Measurements from ENCODE around the gene COMMD6. TPM values are rescaled to one million over a fixed set of nuclear protein-coding genes. Genes with fewer than 3 reads are reported as not detected.

The COMMD6 gene
- total RNA-seq, 1 experiment from 2014 or later, result 118 TPM

DNA sequence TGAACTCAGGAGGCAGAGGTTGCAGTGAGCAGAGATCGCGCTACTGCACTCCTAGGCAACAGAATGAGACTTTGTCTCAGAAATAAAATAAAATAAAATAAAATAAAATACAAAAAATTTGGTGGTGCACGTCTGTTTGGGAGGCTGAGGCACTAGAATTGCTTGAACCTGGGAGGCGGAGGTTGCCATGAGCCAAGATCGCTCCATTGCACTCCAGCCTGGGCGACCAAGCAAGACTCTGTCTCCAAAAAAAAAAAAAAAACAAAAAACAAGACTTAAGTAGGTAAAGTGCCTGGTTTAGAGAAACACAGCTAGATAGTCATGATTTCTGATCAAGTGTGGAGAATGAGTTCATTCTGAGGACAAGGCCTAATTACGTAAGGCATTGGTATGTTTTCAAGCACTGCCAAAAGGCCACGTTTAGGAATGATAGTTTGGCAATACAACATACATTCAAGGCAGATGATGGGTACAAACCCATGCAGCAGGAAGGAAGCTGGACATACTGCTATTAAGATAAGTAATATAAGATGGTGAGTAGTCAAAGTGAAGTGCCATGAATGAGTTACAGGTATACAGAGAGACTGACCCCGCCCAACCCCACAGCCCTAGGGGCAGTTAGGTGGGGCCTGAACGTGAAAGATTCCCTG, 7.2 kb upstream of the COMMD6 start:
- CTCF ChIA-PET, result no interaction called here
- peak overlapping the region; percentile 33; the same call in 1 of the 2 replicates for H3K4me2 ChIP-seq
- H2AFZ ChIP-seq, result no peak overlapping the region
- no peak for TF ChIP-seq EZH2 (IDR thresholded peaks at IDR 0.05; ENCODE audit: low read depth)
- no peak for TF ChIP-seq CTCF (conservative IDR thresholded peaks at IDR 0.05)
- peaks cover 25% of the 10 kb centered on the region for H3K4me1 ChIP-seq (replicated peaks; ENCODE audit: insufficient read depth)
- H3F3A ChIP-seq (ENCODE audit: insufficient read depth, low read depth), result peaks cover 9% of the 10 kb centered on the region; the same call in 1 of the 2 replicates
- intact Hi-C loops (cut with micrococcal nuclease; ENCODE audit: unreplicated experiment), result no loop called here
- no peak overlapping the region for H3K4me3 ChIP-seq
- no peaks in the 10 kb centered on the region for H3K27me3 ChIP-seq (ENCODE audit: insufficient read depth, low read depth)
- H4K20me1 ChIP-seq (ENCODE audit: insufficient read depth), result no peaks in the 10 kb centered on the region
- no peaks in the 10 kb centered on the region for H3K9me2 ChIP-seq (ENCODE audit: insufficient read depth)
- POLR2A ChIA-PET (ENCODE audit: unreplicated experiment), result no interaction called here
- BruUV-seq (replicated peaks), result no TSS peak
- peak in 1 of 2 experiments; percentile 89 for DNase-seq
- no peaks in the 10 kb centered on the region for H3K36me3 ChIP-seq (ENCODE audit: low read depth)
- no peaks in the 10 kb centered on the region for H3K79me2 ChIP-seq (ENCODE audit: low read depth)
- H3K27ac ChIP-seq, result no peak overlapping the region
- no peaks in the 10 kb centered on the region for H3K9me3 ChIP-seq (ENCODE audit: insufficient read depth, low read depth)

- Histone ChIP-seq H3K36me3 (ENCODE audit: low read depth) (no peaks in the 10 kb centered on the region), H4K20me1 (ENCODE audit: insufficient read depth) (no peaks in the 10 kb centered on the region), H3K4me2 (no peak overlapping the region), H2AFZ (no peak overlapping the region), H3K79me2 (ENCODE audit: low read depth) (peaks cover 6% of the 10 kb centered on the region), H3F3A (ENCODE audit: insufficient read depth, low read depth) (peaks cover 12% of the 10 kb centered on the region), H3K9me2 (ENCODE audit: insufficient read depth) (no peaks in the 10 kb centered on the region), H3K4me3 (no peak overlapping the region), H3K9me3 (ENCODE audit: insufficient read depth, low read depth) (no peaks in the 10 kb centered on the region), H3K27ac (no peak overlapping the region), H3K4me1 (replicated peaks; ENCODE audit: insufficient read depth) (peaks cover 22% of the 10 kb centered on the region), H3K27me3 (ENCODE audit: insufficient read depth, low read depth) (no peaks in the 10 kb centered on the region)
- ChIA-PET POLR2A (ENCODE audit: unreplicated experiment) (no interaction called here), CTCF (no interaction called here)
- intact Hi-C loops (cut with micrococcal nuclease; ENCODE audit: unreplicated experiment), result no loop called here
- TF ChIP-seq CTCF (conservative IDR thresholded peaks at IDR 0.05) (no peak), EZH2 (IDR thresholded peaks at IDR 0.05; ENCODE audit: low read depth) (no peak)
- BruUV-seq (replicated peaks), result no TSS peak
- DNase-seq, result no peak
Measured at GRCh38 chr13:75541961-75542360, 4.3 kb upstream of the COMMD6 start.

GRCh38 chr13:75541287-75541686, 3.6 kb upstream of the COMMD6 start:
- TF ChIP-seq CTCF (conservative IDR thresholded peaks at IDR 0.05), result no peak
- no peak for TF ChIP-seq EZH2 (IDR thresholded peaks at IDR 0.05; ENCODE audit: low read depth)
- no TSS peak for BruUV-seq (replicated peaks)
- ChIA-PET CTCF (no interaction called here), POLR2A (ENCODE audit: unreplicated experiment) (no interaction called here)
- peaks cover 13% of the 10 kb centered on the region for H3K79me2 ChIP-seq (ENCODE audit: low read depth)
- no peaks in the 10 kb centered on the region for H3K9me3 ChIP-seq (ENCODE audit: insufficient read depth, low read depth)
- H4K20me1 ChIP-seq (ENCODE audit: insufficient read depth), result no peaks in the 10 kb centered on the region
- H3F3A ChIP-seq (ENCODE audit: insufficient read depth, low read depth), result peaks cover 12% of the 10 kb centered on the region
- H3K27ac ChIP-seq, result no peak overlapping the region
- H3K4me1 ChIP-seq (replicated peaks; ENCODE audit: insufficient read depth), result peaks cover 29% of the 10 kb centered on the region
- no peak overlapping the region for H3K4me3 ChIP-seq
- no peaks in the 10 kb centered on the region for H3K9me2 ChIP-seq (ENCODE audit: insufficient read depth)
- DNase-seq, result no peak
- H3K27me3 ChIP-seq (ENCODE audit: insufficient read depth, low read depth), result no peaks in the 10 kb centered on the region
- no peak overlapping the region for H2AFZ ChIP-seq
- intact Hi-C loops (cut with micrococcal nuclease; ENCODE audit: unreplicated experiment), result no loop called here
- H3K36me3 ChIP-seq (ENCODE audit: low read depth), result no peaks in the 10 kb centered on the region
- no peak overlapping the region for H3K4me2 ChIP-seq

Measured in PC-9 (cell line).